MM.1S (cell line): ENCODE results near the gene LETM1.

Source experiments
- CTCF ChIP-seq: fragments of 300-600 bp; sonication (generic); IDR thresholded peaks from 2 replicates; pipeline ENCODE4 v1.5.1; 2016; ENCODE audit warnings: antibody characterized with exemption, low read length, mixed read lengths
- EZH2 ChIP-seq: fragments of 300-600 bp; sonication (generic); optimal IDR thresholded peaks from 2 replicates; pipeline ENCODE3; 2017; ENCODE audit warnings: low read depth, mild to moderate bottlenecking, antibody characterized with exemption, low read length, mixed read lengths
- EZH2phosphoT487 ChIP-seq: fragments of 300-600 bp; sonication (generic); IDR thresholded peaks from 2 replicates; pipeline ENCODE4 v1.6.1; 2018; ENCODE audit warnings: antibody characterized with exemption, low read length

GRCh38 chr4:1859389-1859753 is 3.4 kb upstream of the LETM1 start:
- TF ChIP-seq CTCF (no peak), EZH2phosphoT487 (no peak), EZH2 (no peak)
